K562 (cell line): ENCODE measurements around the gene C6orf89. TPM values are rescaled to one million over a fixed set of nuclear protein-coding genes. Genes with fewer than 3 reads are reported as not detected.

Source experiments
- ASH1L ChIP-seq: fragments of 450-650 bp; IDR thresholded peaks from 2 replicates; pipeline ENCODE4 v1.6.1; 2018; ENCODE audit warnings: borderline replicate concordance, mild to moderate bottlenecking, low read depth; ENCODE audit not compliant: partially characterized antibody
- MCM5 ChIP-seq: fragments of 450-650 bp; IDR thresholded peaks from 2 replicates; pipeline ENCODE4 v1.6.1; 2016; ENCODE audit warnings: low read depth
- MIER1 ChIP-seq: fragments of 450-650 bp; IDR thresholded peaks from 2 replicates; pipeline ENCODE4 v1.6.1; 2016; ENCODE audit warnings: antibody characterized with exemption, mild to moderate bottlenecking, low read depth
- MYC ChIP-seq, 2 experiments: fragments of 250-450 bp in 1 of 2; sonication (Bioruptor Pico) in 1 of 2; IDR thresholded peaks; 2 replicates each; pipeline versions ENCODE4 v1.5.1 to v1.6.1; 2012 to 2021; ENCODE audit warnings: low read depth in 2 of 2, borderline replicate concordance in 1 of 2, improper control_type of control experiment in 1 of 2, low read length in 1 of 2, mild to moderate bottlenecking in 1 of 2, moderate library complexity in 1 of 2
- PTTG1 ChIP-seq: fragments of 450-650 bp; IDR thresholded peaks from 2 replicates; pipeline ENCODE4 v1.6.1; 2016; ENCODE audit warnings: low read depth, mild to moderate bottlenecking, missing genetic modification characterization, missing compliant biosample characterization
- PURB ChIP-seq: sonication (generic); formaldehyde crosslinking; IDR thresholded peaks from 2 replicates; pipeline ENCODE4 v1.9.0; 2021; ENCODE audit warnings: low read depth, mild to moderate bottlenecking, missing genetic modification reagents
- RBM14 ChIP-seq: fragments of 200-400 bp; formaldehyde crosslinking; IDR thresholded peaks from 2 replicates; pipeline ENCODE4 v1.6.1; 2018; ENCODE audit warnings: low read depth, mild to moderate bottlenecking, low read length, moderate library complexity, borderline replicate concordance; ENCODE audit not compliant: insufficient read depth
- RNF2 ChIP-seq: sonication (generic); IDR thresholded peaks from 2 replicates; pipeline ENCODE4 v1.6.1; 2016
- TAF9B ChIP-seq: fragments of 450-650 bp; IDR thresholded peaks from 2 replicates; pipeline ENCODE4 v1.6.1; 2018; ENCODE audit warnings: mild to moderate bottlenecking; ENCODE audit not compliant: partially characterized antibody
- ZBTB1 ChIP-seq: sonication (generic); formaldehyde crosslinking; IDR thresholded peaks from 2 replicates; pipeline ENCODE4 v1.8.1; 2023; ENCODE audit warnings: missing genetic modification reagents, low read depth, mild to moderate bottlenecking, borderline replicate concordance
- ZSCAN29 ChIP-seq: fragments of 450-650 bp; IDR thresholded peaks from 2 replicates; pipeline ENCODE4 v1.6.1; 2017
- polyA plus RNA-seq, 8 experiments: library from polyadenylated mRNA; depleted of rRNA in 4 of 8; stranded (reverse) in 5 of 8; unstranded in 3 of 8; fragments of >200 nt; fragmentation: Nextera tagmentation in 2 of 8; fragmentation: Illumina TruSeq in 1 of 8; extraction: Ambion mirVana in 2 of 8; extraction: Trizol in 1 of 8; gene quantifications; 2 replicates each; pipeline versions ENCODE4 v1.2.1 to v1.2.3, GENCODE V29; 2011 to 2014; ENCODE audit warnings: inconsistent platforms in 1 of 8, missing spikeins in 1 of 8
- total RNA-seq, 7 experiments: library from RNA; depleted of rRNA in 6 of 7; stranded (reverse); fragments of >200 nt in 6 of 7; fragmentation: Illumina TruSeq in 2 of 7; extraction: Trizol in 2 of 7; gene quantifications; 2 replicates each; pipeline versions ENCODE4 v1.2.1 to v1.2.3, GENCODE V29; 2011 to 2021; ENCODE audit warnings: low replicate concordance in 1 of 7
- TF ChIP-seq, protein P1 (sequence below): fragments of 200-600 bp; sonication (generic); IDR thresholded peaks from one replicate; pipeline ENCODE4 v1.6.1; 2012; ENCODE audit warnings: mild to moderate bottlenecking, low read depth, low read length, inconsistent platforms
- TF ChIP-seq, protein P2 (sequence below): sonication (generic); formaldehyde crosslinking; IDR thresholded peaks from 2 replicates; pipeline ENCODE4 v1.8.0; 2023; ENCODE audit warnings: mild to moderate bottlenecking, missing genetic modification reagents
- TF ChIP-seq, protein P3 (sequence below): sonication (generic); formaldehyde crosslinking; IDR thresholded peaks from 2 replicates; pipeline ENCODE4 v1.8.0; 2022; ENCODE audit warnings: mild to moderate bottlenecking, missing genetic modification reagents

Gene C6orf89
- total and polyA plus RNA-seq, 9 of the 15 experiments (the other 6 are each of a cell fraction or from before 2014, with no cell fraction given), result 35.2 to 111 (median 58.5) TPM

DNA sequence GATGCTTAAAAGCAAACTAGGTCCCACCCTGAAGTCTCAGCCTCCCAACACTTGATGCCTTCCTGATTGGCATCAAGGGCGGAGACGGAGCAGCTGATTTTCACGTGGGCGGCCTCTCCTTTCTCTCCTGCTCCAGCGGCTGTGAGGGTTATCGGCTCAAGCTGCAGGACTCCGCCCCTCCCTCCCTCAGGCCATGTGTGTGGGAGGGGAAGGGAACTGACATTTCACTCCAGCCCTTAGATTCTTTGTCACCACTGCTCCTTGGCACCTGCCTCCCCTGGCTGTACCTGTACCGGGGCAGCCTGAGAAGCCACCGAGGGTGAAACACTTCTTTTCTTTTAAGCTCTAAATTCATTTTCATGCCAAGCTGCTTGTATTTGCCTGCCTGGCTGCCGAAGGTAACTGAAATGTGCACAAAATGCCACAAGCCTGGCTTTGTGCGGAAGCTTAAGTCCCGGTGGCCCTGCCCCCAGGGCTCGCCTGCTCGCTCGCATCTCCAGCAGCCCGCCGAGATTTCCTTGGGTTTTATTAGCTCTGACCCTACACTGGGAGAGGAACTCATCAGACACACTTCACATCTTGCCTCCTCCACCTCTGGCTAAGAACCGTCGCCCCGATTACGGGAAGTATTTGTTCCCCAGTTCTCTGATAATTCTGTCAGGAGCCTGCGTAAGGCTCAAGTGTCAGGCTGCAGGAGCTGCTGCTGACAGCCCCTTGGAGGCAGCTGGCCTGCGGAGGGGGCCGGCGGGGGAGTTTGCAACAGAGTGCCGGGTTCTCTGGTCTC is 36.9 kb upstream of the C6orf89 start (continued):
- TF ChIP-seq, protein P1, sequence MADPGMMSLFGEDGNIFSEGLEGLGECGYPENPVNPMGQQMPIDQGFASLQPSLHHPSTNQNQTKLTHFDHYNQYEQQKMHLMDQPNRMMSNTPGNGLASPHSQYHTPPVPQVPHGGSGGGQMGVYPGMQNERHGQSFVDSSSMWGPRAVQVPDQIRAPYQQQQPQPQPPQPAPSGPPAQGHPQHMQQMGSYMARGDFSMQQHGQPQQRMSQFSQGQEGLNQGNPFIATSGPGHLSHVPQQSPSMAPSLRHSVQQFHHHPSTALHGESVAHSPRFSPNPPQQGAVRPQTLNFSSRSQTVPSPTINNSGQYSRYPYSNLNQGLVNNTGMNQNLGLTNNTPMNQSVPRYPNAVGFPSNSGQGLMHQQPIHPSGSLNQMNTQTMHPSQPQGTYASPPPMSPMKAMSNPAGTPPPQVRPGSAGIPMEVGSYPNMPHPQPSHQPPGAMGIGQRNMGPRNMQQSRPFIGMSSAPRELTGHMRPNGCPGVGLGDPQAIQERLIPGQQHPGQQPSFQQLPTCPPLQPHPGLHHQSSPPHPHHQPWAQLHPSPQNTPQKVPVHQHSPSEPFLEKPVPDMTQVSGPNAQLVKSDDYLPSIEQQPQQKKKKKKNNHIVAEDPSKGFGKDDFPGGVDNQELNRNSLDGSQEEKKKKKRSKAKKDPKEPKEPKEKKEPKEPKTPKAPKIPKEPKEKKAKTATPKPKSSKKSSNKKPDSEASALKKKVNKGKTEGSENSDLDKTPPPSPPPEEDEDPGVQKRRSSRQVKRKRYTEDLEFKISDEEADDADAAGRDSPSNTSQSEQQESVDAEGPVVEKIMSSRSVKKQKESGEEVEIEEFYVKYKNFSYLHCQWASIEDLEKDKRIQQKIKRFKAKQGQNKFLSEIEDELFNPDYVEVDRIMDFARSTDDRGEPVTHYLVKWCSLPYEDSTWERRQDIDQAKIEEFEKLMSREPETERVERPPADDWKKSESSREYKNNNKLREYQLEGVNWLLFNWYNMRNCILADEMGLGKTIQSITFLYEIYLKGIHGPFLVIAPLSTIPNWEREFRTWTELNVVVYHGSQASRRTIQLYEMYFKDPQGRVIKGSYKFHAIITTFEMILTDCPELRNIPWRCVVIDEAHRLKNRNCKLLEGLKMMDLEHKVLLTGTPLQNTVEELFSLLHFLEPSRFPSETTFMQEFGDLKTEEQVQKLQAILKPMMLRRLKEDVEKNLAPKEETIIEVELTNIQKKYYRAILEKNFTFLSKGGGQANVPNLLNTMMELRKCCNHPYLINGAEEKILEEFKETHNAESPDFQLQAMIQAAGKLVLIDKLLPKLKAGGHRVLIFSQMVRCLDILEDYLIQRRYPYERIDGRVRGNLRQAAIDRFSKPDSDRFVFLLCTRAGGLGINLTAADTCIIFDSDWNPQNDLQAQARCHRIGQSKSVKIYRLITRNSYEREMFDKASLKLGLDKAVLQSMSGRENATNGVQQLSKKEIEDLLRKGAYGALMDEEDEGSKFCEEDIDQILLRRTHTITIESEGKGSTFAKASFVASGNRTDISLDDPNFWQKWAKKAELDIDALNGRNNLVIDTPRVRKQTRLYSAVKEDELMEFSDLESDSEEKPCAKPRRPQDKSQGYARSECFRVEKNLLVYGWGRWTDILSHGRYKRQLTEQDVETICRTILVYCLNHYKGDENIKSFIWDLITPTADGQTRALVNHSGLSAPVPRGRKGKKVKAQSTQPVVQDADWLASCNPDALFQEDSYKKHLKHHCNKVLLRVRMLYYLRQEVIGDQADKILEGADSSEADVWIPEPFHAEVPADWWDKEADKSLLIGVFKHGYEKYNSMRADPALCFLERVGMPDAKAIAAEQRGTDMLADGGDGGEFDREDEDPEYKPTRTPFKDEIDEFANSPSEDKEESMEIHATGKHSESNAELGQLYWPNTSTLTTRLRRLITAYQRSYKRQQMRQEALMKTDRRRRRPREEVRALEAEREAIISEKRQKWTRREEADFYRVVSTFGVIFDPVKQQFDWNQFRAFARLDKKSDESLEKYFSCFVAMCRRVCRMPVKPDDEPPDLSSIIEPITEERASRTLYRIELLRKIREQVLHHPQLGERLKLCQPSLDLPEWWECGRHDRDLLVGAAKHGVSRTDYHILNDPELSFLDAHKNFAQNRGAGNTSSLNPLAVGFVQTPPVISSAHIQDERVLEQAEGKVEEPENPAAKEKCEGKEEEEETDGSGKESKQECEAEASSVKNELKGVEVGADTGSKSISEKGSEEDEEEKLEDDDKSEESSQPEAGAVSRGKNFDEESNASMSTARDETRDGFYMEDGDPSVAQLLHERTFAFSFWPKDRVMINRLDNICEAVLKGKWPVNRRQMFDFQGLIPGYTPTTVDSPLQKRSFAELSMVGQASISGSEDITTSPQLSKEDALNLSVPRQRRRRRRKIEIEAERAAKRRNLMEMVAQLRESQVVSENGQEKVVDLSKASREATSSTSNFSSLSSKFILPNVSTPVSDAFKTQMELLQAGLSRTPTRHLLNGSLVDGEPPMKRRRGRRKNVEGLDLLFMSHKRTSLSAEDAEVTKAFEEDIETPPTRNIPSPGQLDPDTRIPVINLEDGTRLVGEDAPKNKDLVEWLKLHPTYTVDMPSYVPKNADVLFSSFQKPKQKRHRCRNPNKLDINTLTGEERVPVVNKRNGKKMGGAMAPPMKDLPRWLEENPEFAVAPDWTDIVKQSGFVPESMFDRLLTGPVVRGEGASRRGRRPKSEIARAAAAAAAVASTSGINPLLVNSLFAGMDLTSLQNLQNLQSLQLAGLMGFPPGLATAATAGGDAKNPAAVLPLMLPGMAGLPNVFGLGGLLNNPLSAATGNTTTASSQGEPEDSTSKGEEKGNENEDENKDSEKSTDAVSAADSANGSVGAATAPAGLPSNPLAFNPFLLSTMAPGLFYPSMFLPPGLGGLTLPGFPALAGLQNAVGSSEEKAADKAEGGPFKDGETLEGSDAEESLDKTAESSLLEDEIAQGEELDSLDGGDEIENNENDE, result no peak
- TF ChIP-seq ASH1L (no peak), MYC (IDR thresholded peaks at IDR 0.05; ENCODE audit: low read depth, low read length) (peak; percentile 94), MYC (CRISPR knock-in tag; IDR thresholded peaks at IDR 0.05; ENCODE audit: borderline replicate concordance, low read depth) (0 out of 2 replicates have a peak, but pooled peaks have one; percentile 56), PURB (no peak), ZBTB1 (CRISPR knock-in tag) (no peak), MIER1 (no peak), RBM14 (no peak), PTTG1 (tag) (no peak), RNF2 (peak; percentile 58; the same call in 1 of the 2 replicates), TAF9B (no peak), MCM5 (no peak), ZSCAN29 (no peak)
- TF ChIP-seq, protein P2, sequence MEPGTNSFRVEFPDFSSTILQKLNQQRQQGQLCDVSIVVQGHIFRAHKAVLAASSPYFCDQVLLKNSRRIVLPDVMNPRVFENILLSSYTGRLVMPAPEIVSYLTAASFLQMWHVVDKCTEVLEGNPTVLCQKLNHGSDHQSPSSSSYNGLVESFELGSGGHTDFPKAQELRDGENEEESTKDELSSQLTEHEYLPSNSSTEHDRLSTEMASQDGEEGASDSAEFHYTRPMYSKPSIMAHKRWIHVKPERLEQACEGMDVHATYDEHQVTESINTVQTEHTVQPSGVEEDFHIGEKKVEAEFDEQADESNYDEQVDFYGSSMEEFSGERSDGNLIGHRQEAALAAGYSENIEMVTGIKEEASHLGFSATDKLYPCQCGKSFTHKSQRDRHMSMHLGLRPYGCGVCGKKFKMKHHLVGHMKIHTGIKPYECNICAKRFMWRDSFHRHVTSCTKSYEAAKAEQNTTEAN (CRISPR knock-in tag), result no peak
- TF ChIP-seq, protein P3, sequence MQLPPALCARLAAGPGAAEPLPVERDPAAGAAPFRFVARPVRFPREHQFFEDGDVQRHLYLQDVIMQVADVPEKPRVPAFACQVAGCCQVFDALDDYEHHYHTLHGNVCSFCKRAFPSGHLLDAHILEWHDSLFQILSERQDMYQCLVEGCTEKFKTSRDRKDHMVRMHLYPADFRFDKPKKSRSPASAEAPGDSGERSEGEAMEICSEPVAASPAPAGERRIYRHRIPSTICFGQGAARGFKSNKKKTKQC (CRISPR knock-in tag), result peak; percentile 61; the same call in 1 of the 2 replicates
